GM21390 (cell line): ENCODE results near the gene KRT77.

ENCODE experiments used
- ATAC-seq: cut with Tn5 transposase; IDR thresholded peaks from one replicate; pipeline ENCODE4 v1.9.1; 2021; ENCODE audit not compliant: unreplicated experiment

Gene KRT77

GRCh38 chr12:52659395-52659794 lies 43.9 kb downstream of the KRT77 start:
- no peak for ATAC-seq

- ATAC-seq: no peak
These were observed 45.1 kb downstream of the KRT77 start for GRCh38 chr12:52658196-52658595.

- ATAC-seq: no peak
These were observed 45.9 kb downstream of the KRT77 start for GRCh38 chr12:52657250-52657902.

- no peak for ATAC-seq
These were observed 46.7 kb downstream of the KRT77 start for GRCh38 chr12:52656616-52657015.

GRCh38 chr12:52655720-52656124 lies 47.6 kb downstream of the KRT77 start:
- ATAC-seq: no peak

- no peak for ATAC-seq
These were observed 48.1 kb downstream of the KRT77 start for GRCh38 chr12:52655251-52655650.

GRCh38 chr12:52651726-52652261 lies 51.5 kb downstream of the KRT77 start, which contains the start of gene KRT2:
Gene KRT2 (minus strand): TSS chr12:52652211. CDS start chr12:52652142, 69 bp downstream.
- ATAC-seq: no peak

- no peak for ATAC-seq
These were observed 52.7 kb downstream of the KRT77 start for GRCh38 chr12:52650520-52651081.

GRCh38 chr12:52649066-52649465 lies 54.3 kb downstream of the KRT77 start:
- no peak for ATAC-seq

GRCh38 chr12:52648012-52648550 lies 55.2 kb downstream of the KRT77 start:
- ATAC-seq: no peak

- ATAC-seq: no peak
These were observed 55.7 kb downstream of the KRT77 start for GRCh38 chr12:52647601-52648000.

- ATAC-seq: no peak
These were observed 56.7 kb downstream of the KRT77 start for GRCh38 chr12:52646613-52647012.

- no peak for ATAC-seq
These were observed 57.3 kb downstream of the KRT77 start for GRCh38 chr12:52645982-52646381.

- no peak for ATAC-seq
These were observed 58.1 kb downstream of the KRT77 start for GRCh38 chr12:52645120-52645761.

GRCh38 chr12:52644078-52644415 lies 59.3 kb downstream of the KRT77 start:
- ATAC-seq: no peak

GRCh38 chr12:52643233-52644077 lies 59.9 kb downstream of the KRT77 start:
- no peak for ATAC-seq

GRCh38 chr12:52641468-52641867 lies 61.9 kb downstream of the KRT77 start:
- no peak for ATAC-seq
